Stimulated activated naive CD8-positive, alpha-beta T cell treated with anti-CD3 and anti-CD28 coated beads, Interleukin-15, Interleukin-2, amounts not matched to agents 100 U/mL and 50 U/mL, for 24 hours (primary cell): ENCODE results near the gene PLXNA2.

Experiments
- ATAC-seq: fragments of 150-1000 bp; cut with Tn5 transposase; one replicate; pipeline ENCODE4 v1.10.0; 2021
- DNase-seq: peaks from one replicate; pipeline ENCODE4 v3.0.0; 2021

PLXNA2 gene

GRCh38 chr1:207997486-207998268 lies 246.5 kb downstream of the PLXNA2 start:
- ATAC-seq (peak; percentile 85), DNase-seq (peak; percentile 64)

- ATAC-seq = no peak
- DNase-seq = no peak
Observed at GRCh38 chr1:207996636-207997035, 247.5 kb downstream of the PLXNA2 start.

GRCh38 chr1:207995576-207995975 lies 248.6 kb downstream of the PLXNA2 start:
- no peak for ATAC-seq
- no peak for DNase-seq

- DNase-seq (no peak), ATAC-seq (no peak)
Observed at GRCh38 chr1:207993477-207994445, 250.4 kb downstream of the PLXNA2 start.

GRCh38 chr1:207992677-207993236 lies 251.4 kb downstream of the PLXNA2 start:
- no peak for DNase-seq

GRCh38 chr1:207991583-207992026 lies 252.6 kb downstream of the PLXNA2 start:
- ATAC-seq = no peak

More at GRCh38 chr1:207992677-207993236, 251.4 kb downstream of the PLXNA2 start:
- ATAC-seq = no peak

GRCh38 chr1:207990876-207991582 lies 253.2 kb downstream of the PLXNA2 start:
- DNase-seq = no peak
- no peak for ATAC-seq

More at GRCh38 chr1:207991583-207992026, 252.6 kb downstream of the PLXNA2 start:
- no peak for DNase-seq

- no peak for DNase-seq
- no peak for ATAC-seq
Observed at GRCh38 chr1:207990455-207990854, 253.7 kb downstream of the PLXNA2 start.

- ATAC-seq = no peak
- DNase-seq = no peak
Observed at GRCh38 chr1:207988326-207989165, 255.6 kb downstream of the PLXNA2 start.

- DNase-seq = no peak
- ATAC-seq = no peak
Observed at GRCh38 chr1:207987164-207987563, 257.0 kb downstream of the PLXNA2 start.

- ATAC-seq = no peak
- DNase-seq = no peak
Observed at GRCh38 chr1:207985996-207986395, 258.2 kb downstream of the PLXNA2 start.

GRCh38 chr1:207984831-207985572 lies 259.2 kb downstream of the PLXNA2 start:
- ATAC-seq (no peak), DNase-seq (no peak)

GRCh38 chr1:207983044-207983635 lies 261.0 kb downstream of the PLXNA2 start:
- ATAC-seq (no peak), DNase-seq (no peak)

- ATAC-seq = no peak
- no peak for DNase-seq
Observed at GRCh38 chr1:207981976-207982375, 262.2 kb downstream of the PLXNA2 start.

GRCh38 chr1:207978441-207978840 lies 265.7 kb downstream of the PLXNA2 start:
- no peak for ATAC-seq
- no peak for DNase-seq

- no peak for DNase-seq
- no peak for ATAC-seq
Observed at GRCh38 chr1:207977876-207978275, 266.3 kb downstream of the PLXNA2 start.

- ATAC-seq = no peak
Observed at GRCh38 chr1:207973898-207974568, 270.2 kb downstream of the PLXNA2 start.

GRCh38 chr1:207972337-207972736 lies 271.8 kb downstream of the PLXNA2 start:
- DNase-seq = no peak
- ATAC-seq = no peak

More at GRCh38 chr1:207973898-207974568, 270.2 kb downstream of the PLXNA2 start:
- no peak for DNase-seq
